ENCODE results near the gene GJB3. TPM values are rescaled to one million over a fixed set of nuclear protein-coding genes. Genes with fewer than 3 reads are reported as not detected.

The GJB3 gene
- total RNA-seq, 1 donor from 2014 or later = 0.80 TPM

DNA sequence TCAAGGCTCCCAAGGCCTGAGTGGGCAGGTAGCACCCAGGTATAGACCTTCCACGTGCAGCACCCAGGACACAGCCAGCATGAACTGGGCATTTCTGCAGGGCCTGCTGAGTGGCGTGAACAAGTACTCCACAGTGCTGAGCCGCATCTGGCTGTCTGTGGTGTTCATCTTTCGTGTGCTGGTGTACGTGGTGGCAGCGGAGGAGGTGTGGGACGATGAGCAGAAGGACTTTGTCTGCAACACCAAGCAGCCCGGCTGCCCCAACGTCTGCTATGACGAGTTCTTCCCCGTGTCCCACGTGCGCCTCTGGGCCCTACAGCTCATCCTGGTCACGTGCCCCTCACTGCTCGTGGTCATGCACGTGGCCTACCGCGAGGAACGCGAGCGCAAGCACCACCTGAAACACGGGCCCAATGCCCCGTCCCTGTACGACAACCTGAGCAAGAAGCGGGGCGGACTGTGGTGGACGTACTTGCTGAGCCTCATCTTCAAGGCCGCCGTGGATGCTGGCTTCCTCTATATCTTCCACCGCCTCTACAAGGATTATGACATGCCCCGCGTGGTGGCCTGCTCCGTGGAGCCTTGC lies 19.7 kb upstream of the GJB3 start:
- ATAC-seq (no peak), DNase-seq (no peak)
- H3K27ac ChIP-seq = no peak overlapping the region
- no peak overlapping the region for H3K4me3 ChIP-seq
- no peaks in the 10 kb centered on the region for H3K36me3 ChIP-seq
- no peaks in the 10 kb centered on the region for H3K27me3 ChIP-seq (ENCODE audit: low read depth)
- no peaks in the 10 kb centered on the region for H3K9me3 ChIP-seq
- H3K4me1 ChIP-seq = no peaks in the 10 kb centered on the region
- intact Hi-C loops (cut with DNase I) = no loop called here
- TF ChIP-seq, protein P1, sequence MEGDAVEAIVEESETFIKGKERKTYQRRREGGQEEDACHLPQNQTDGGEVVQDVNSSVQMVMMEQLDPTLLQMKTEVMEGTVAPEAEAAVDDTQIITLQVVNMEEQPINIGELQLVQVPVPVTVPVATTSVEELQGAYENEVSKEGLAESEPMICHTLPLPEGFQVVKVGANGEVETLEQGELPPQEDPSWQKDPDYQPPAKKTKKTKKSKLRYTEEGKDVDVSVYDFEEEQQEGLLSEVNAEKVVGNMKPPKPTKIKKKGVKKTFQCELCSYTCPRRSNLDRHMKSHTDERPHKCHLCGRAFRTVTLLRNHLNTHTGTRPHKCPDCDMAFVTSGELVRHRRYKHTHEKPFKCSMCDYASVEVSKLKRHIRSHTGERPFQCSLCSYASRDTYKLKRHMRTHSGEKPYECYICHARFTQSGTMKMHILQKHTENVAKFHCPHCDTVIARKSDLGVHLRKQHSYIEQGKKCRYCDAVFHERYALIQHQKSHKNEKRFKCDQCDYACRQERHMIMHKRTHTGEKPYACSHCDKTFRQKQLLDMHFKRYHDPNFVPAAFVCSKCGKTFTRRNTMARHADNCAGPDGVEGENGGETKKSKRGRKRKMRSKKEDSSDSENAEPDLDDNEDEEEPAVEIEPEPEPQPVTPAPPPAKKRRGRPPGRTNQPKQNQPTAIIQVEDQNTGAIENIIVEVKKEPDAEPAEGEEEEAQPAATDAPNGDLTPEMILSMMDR (IDR thresholded peaks at IDR 0.05) = no peak

DNA sequence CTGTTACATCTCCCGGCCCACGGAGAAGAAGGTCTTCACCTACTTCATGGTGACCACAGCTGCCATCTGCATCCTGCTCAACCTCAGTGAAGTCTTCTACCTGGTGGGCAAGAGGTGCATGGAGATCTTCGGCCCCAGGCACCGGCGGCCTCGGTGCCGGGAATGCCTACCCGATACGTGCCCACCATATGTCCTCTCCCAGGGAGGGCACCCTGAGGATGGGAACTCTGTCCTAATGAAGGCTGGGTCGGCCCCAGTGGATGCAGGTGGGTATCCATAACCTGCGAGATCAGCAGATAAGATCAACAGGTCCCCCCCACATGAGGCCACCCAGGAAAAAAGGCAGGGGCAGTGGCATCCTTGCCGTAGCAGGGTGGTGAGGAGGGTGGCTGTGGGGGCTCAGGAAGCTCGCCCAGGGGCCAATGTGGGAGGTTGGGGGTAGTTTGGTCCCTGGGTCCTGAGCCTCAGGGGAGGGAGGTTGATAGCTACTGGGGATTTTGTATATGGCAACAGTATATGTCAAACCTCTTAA lies 19.2 kb upstream of the GJB3 start:
- Histone ChIP-seq H3K27me3 (ENCODE audit: low read depth) (no peaks in the 10 kb centered on the region), H3K36me3 (no peaks in the 10 kb centered on the region), H3K4me3 (no peak overlapping the region), H3K27ac (no peak overlapping the region), H3K4me1 (no peaks in the 10 kb centered on the region), H3K9me3 (no peaks in the 10 kb centered on the region)
- no peak for ATAC-seq
- TF ChIP-seq, protein P1 (IDR thresholded peaks at IDR 0.05) = no peak
- DNase-seq = no peak
- intact Hi-C loops (cut with DNase I) = no loop called here

DNA sequence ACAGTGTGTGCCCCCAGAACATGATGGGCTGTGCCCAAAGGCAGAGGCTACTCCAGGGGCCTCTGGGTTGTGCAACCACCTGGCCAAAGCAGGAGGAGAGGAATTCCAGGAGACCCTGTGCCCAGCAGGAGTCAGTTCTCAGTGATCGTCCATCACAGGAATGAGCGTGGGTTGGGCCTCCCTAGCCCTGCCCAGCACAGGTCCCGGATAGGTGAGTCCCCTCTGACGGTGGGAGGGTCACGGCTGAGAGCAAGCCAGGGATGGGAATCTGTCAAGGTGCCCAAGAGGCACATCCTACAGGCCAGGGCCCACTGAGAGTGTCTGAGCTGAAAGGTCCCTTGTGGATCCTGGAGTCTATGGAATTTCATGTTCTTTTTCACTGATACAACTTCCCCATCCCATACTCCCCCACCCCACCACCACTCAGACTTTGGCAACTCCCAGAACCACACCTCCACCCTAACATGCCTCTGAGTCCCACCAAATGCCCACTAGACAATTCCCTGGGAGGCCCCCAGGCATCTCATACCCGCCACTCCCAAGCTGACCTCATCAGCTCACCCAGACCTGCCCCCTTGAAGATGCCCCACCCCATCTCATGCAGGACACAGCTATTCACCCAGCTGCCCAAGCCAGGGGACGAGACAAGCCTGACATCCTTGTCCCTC lies 18.4 kb upstream of the GJB3 start:
- Histone ChIP-seq H3K27me3 (ENCODE audit: low read depth) (no peaks in the 10 kb centered on the region), H3K4me3 (no peak overlapping the region), H3K4me1 (no peaks in the 10 kb centered on the region), H3K9me3 (no peaks in the 10 kb centered on the region), H3K36me3 (no peaks in the 10 kb centered on the region), H3K27ac (no peak overlapping the region)
- ATAC-seq = no peak
- intact Hi-C loops (cut with DNase I) = no loop called here
- no peak for DNase-seq
- TF ChIP-seq, protein P1 (IDR thresholded peaks at IDR 0.05) = no peak

DNA sequence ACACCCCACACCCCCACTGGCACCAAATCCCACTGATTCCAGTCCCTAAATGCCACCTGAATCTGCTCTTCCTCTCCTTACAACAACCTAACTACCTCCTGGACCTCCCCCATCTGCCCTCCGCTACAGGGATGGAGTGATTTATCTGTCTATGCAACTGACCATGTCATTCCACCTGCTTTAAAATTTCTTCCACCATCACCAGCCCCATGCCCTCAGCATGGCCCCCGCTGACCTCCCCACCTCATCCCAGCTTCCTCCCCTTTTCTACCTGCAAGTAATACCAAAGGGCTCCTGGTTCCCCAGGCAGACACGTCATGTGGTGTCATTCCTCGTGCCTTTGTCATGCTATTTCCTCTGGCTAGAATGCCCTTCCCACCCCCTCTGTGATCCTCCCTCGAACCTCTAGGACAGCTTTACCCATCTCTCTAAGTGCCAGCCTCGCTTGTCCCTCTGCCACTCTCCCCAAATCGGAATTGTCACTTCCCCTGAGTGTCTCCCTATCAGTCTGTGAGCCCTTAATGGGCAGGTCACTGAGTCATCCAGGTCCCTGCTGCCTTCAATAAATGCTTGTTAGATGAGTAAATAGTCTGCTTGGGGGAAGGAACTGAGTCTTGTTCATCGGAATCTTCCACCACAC lies 17.8 kb upstream of the GJB3 start:
- Histone ChIP-seq H3K4me3 (no peak overlapping the region), H3K4me1 (no peaks in the 10 kb centered on the region), H3K36me3 (no peaks in the 10 kb centered on the region), H3K27me3 (ENCODE audit: low read depth) (no peaks in the 10 kb centered on the region), H3K27ac (no peak overlapping the region), H3K9me3 (no peaks in the 10 kb centered on the region)
- ATAC-seq = no peak
- intact Hi-C loops (cut with DNase I) = no loop called here
- no peak for DNase-seq
- TF ChIP-seq, protein P1 (IDR thresholded peaks at IDR 0.05) = no peak

DNA sequence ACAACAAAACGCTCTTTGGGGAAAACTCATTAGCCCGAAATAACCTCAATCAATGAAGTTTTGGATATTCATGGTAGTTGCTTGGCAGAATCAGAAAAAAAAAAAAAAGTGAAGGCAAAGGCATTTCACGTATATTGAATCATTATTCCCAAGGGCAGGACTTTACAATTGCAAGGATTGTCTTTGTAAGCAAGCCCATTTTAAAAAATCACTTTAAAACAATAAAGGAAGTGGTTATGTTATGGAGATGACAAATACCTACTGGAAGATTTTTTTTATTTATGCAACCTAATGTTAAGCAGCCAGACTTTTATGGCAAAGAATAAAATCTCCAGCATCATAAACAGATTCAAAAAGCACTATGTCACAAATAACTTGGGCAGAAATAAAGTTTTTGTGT lies 12.2 kb upstream of the GJB3 start:
- Histone ChIP-seq H3K4me3 (no peak overlapping the region), H3K4me1 (no peaks in the 10 kb centered on the region), H3K27ac (no peak overlapping the region), H3K27me3 (ENCODE audit: low read depth) (no peaks in the 10 kb centered on the region), H3K9me3 (no peaks in the 10 kb centered on the region), H3K36me3 (no peaks in the 10 kb centered on the region)
- DNase-seq (no peak), ATAC-seq (no peak)
- intact Hi-C loops (cut with DNase I) = no loop called here
- TF ChIP-seq, protein P1 (IDR thresholded peaks at IDR 0.05) = no peak
